Transverse colon (tissue), 4 donors: ENCODE data around the gene RALGDS.

Experiments used
- POLR2A ChIP-seq: fragments of 450-650 bp; IDR thresholded peaks from one replicate; pipeline ENCODE4 v1.6.1; 2016; ENCODE audit warnings: antibody characterized with exemption, mild to moderate bottlenecking, moderate library complexity
- POLR2AphosphoS5 ChIP-seq, 3 donors: sonication (generic); formaldehyde crosslinking; IDR thresholded peaks; one replicate each; pipeline ENCODE4 v1.6.1; 2016; ENCODE audit warnings: antibody characterized with exemption in 3 of 3
- TF ChIP-seq, protein P1 (sequence below), 5 experiments: fragments of 200-600 bp in 3 of 5; fragments of 450-650 bp in 2 of 5; sonication (generic) in 3 of 5; IDR thresholded peaks; 1 replicate in 2 of 5; 2 replicates in 3 of 5; pipeline ENCODE4 v1.5.1; 2016 to 2017; ENCODE audit warnings: antibody characterized with exemption in 5 of 5, inconsistent platforms in 3 of 5, mild to moderate bottlenecking in 2 of 5, moderate library complexity in 1 of 5

- TF ChIP-seq POLR2A (no peak), POLR2AphosphoS5 (IDR thresholded peaks at IDR 0.05) (no peak)
- TF ChIP-seq, protein P1, sequence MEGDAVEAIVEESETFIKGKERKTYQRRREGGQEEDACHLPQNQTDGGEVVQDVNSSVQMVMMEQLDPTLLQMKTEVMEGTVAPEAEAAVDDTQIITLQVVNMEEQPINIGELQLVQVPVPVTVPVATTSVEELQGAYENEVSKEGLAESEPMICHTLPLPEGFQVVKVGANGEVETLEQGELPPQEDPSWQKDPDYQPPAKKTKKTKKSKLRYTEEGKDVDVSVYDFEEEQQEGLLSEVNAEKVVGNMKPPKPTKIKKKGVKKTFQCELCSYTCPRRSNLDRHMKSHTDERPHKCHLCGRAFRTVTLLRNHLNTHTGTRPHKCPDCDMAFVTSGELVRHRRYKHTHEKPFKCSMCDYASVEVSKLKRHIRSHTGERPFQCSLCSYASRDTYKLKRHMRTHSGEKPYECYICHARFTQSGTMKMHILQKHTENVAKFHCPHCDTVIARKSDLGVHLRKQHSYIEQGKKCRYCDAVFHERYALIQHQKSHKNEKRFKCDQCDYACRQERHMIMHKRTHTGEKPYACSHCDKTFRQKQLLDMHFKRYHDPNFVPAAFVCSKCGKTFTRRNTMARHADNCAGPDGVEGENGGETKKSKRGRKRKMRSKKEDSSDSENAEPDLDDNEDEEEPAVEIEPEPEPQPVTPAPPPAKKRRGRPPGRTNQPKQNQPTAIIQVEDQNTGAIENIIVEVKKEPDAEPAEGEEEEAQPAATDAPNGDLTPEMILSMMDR (IDR thresholded peaks at IDR 0.05): no peak
Measured at GRCh38 chr9:133161547-133161950, 40.5 kb upstream of the RALGDS start.
